GM23338 (cell line): ENCODE data around the gene NOVA2. TPM values are rescaled to one million over a fixed set of nuclear protein-coding genes. Genes with fewer than 3 reads are reported as not detected.

ENCODE experiments used
- ATAC-seq: fragments of 200-7000 bp; cut with Tn5 transposase; 3 replicates; pipeline ENCODE4 v1.9.1; 2020
- DNase-seq: peaks from one replicate; pipeline ENCODE4 v3.0.0-alpha.2; 2015; ENCODE audit warnings: low spot score
- H2AFZ ChIP-seq: fragments of 200-600 bp; sonication (generic); 2 replicates; pipeline ENCODE4 v1.8.0; 2016; ENCODE audit warnings: antibody characterized with exemption, mild to moderate bottlenecking, moderate library complexity
- H3F3A ChIP-seq: fragments of 200-600 bp; sonication (generic); replicated peaks from 2 replicates; pipeline ENCODE4 v1.8.0; 2017; ENCODE audit warnings: antibody characterized with exemption, mixed run types, low read depth
- H3K27ac ChIP-seq: fragments of 200-600 bp; sonication (generic); 2 replicates; pipeline ENCODE4 v1.6.1; 2016; ENCODE audit warnings: low read depth
- H3K27me3 ChIP-seq: fragments of 200-600 bp; sonication (generic); 2 replicates; pipeline ENCODE4 v1.8.0; 2016; ENCODE audit warnings: mild to moderate bottlenecking, mixed run types, moderate library complexity; ENCODE audit not compliant: insufficient read depth
- H3K36me3 ChIP-seq: fragments of 200-600 bp; sonication (generic); 2 replicates; pipeline ENCODE4 v1.8.0; 2016; ENCODE audit warnings: mild to moderate bottlenecking; ENCODE audit not compliant: insufficient read depth
- H3K4me1 ChIP-seq: fragments of 200-600 bp; sonication (generic); 2 replicates; pipeline ENCODE4 v1.8.0; 2016; ENCODE audit warnings: mild to moderate bottlenecking, moderate library complexity; ENCODE audit not compliant: insufficient read depth
- H3K4me2 ChIP-seq: fragments of 200-600 bp; sonication (generic); 2 replicates; pipeline ENCODE4 v1.7.1; 2017; ENCODE audit warnings: mixed run types
- H3K4me3 ChIP-seq: fragments of 200-600 bp; sonication (generic); 2 replicates; pipeline ENCODE4 v1.6.1; 2016; ENCODE audit warnings: mixed run types
- H3K79me2 ChIP-seq: fragments of 200-600 bp; sonication (generic); replicated peaks from 2 replicates; pipeline ENCODE4 v1.8.0; 2017; ENCODE audit warnings: mild to moderate bottlenecking; ENCODE audit not compliant: insufficient read depth
- H3K9me2 ChIP-seq: fragments of 200-600 bp; sonication (generic); 2 replicates; pipeline ENCODE4 v1.8.0; 2017; ENCODE audit not compliant: insufficient read depth
- H4K20me1 ChIP-seq: fragments of 200-600 bp; sonication (generic); replicated peaks from 2 replicates; pipeline ENCODE4 v1.8.0; 2017; ENCODE audit warnings: mild to moderate bottlenecking; ENCODE audit not compliant: insufficient read depth
- H3K27ac Mint-ChIP-seq: 2 replicates; pipeline ENCODE4 v1.8.0; 2020; ENCODE audit warnings: inconsistent platforms, mild to moderate bottlenecking, moderate library complexity, mixed read lengths
- H3K27me3 Mint-ChIP-seq: 3 replicates; pipeline ENCODE4 v1.8.0; 2022; ENCODE audit warnings: low read depth, mild to moderate bottlenecking, moderate library complexity, mixed read lengths, inconsistent platforms; ENCODE audit not compliant: insufficient read depth, poor library complexity
- H3K36me3 Mint-ChIP-seq: 3 replicates; pipeline ENCODE4 v1.8.0; 2021; ENCODE audit warnings: low read depth, mild to moderate bottlenecking, inconsistent platforms, moderate library complexity, mixed read lengths
- H3K4me1 Mint-ChIP-seq: 3 replicates; pipeline ENCODE4 v1.8.0; 2020; ENCODE audit warnings: mild to moderate bottlenecking, inconsistent platforms, mixed read lengths
- H3K4me3 Mint-ChIP-seq: 3 replicates; pipeline ENCODE4 v1.8.0; 2021; ENCODE audit warnings: moderate library complexity, mild to moderate bottlenecking, inconsistent platforms, mixed read lengths
- H3K9me3 Mint-ChIP-seq: 3 replicates; pipeline ENCODE4 v1.8.0; 2020; ENCODE audit warnings: moderate library complexity, mild to moderate bottlenecking, inconsistent platforms, mixed read lengths
- CREB1 ChIP-seq: fragments of 250-450 bp; sonication (Bioruptor Pico); IDR thresholded peaks from 2 replicates; pipeline ENCODE4 v1.5.0; 2020; ENCODE audit warnings: low read depth, mild to moderate bottlenecking, moderate library complexity
- CTCF ChIP-seq, 2 experiments: fragments of 200-600 bp in 1 of 2; sonication (generic) in 1 of 2; conservative IDR thresholded peaks; 2 replicates each; pipeline versions ENCODE4 v1.5.1 to v1.6.1; 2016 to 2017; ENCODE audit warnings: antibody characterized with exemption in 2 of 2, low read depth in 2 of 2, mild to moderate bottlenecking in 2 of 2, moderate library complexity in 1 of 2
- EZH2phosphoT487 ChIP-seq: fragments of 200-600 bp; sonication (generic); IDR thresholded peaks from one replicate; pipeline ENCODE4 v1.8.1; 2018; ENCODE audit warnings: antibody characterized with exemption; ENCODE audit not compliant: unreplicated experiment
- JUNB ChIP-seq: IDR thresholded peaks from one replicate; pipeline ENCODE4 v1.6.1; 2016; ENCODE audit warnings: antibody characterized with exemption; ENCODE audit not compliant: unreplicated experiment
- POLR2AphosphoS5 ChIP-seq: IDR thresholded peaks from 2 replicates; pipeline ENCODE4 v1.6.1; 2016; ENCODE audit warnings: antibody characterized with exemption, low read depth
- STAT1 ChIP-seq: IDR thresholded peaks from one replicate; pipeline ENCODE4 v1.6.1; 2016; ENCODE audit warnings: antibody characterized with exemption; ENCODE audit not compliant: unreplicated experiment
- ZNF114 ChIP-seq: fragments of 250-450 bp; sonication (Bioruptor Pico); IDR thresholded peaks from 2 replicates; pipeline ENCODE4 v1.5.0; 2020; ENCODE audit warnings: mild to moderate bottlenecking, moderate library complexity
- polyA plus RNA-seq: library from polyadenylated mRNA; unstranded; fragments of >200 nt; fragmentation: Nextera tagmentation; extraction: Ambion mirVana; gene quantifications from 2 replicates; pipeline ENCODE4 v1.2.1, GENCODE V29; 2016
- total RNA-seq: library from RNA; depleted of rRNA; stranded (reverse); fragments of >200 nt; shearing (Covaris generic); gene quantifications from 2 replicates; pipeline ENCODE4 v1.2.3, GENCODE V29; 2014
- TF ChIP-seq, protein P1 (sequence below): IDR thresholded peaks from 2 replicates; pipeline ENCODE4 v1.6.1; 2016; ENCODE audit warnings: antibody characterized with exemption

NOVA2 gene
- total and polyA plus RNA-seq, 2 experiments from 2014 or later = 5.1 to 13.7 TPM

DNA sequence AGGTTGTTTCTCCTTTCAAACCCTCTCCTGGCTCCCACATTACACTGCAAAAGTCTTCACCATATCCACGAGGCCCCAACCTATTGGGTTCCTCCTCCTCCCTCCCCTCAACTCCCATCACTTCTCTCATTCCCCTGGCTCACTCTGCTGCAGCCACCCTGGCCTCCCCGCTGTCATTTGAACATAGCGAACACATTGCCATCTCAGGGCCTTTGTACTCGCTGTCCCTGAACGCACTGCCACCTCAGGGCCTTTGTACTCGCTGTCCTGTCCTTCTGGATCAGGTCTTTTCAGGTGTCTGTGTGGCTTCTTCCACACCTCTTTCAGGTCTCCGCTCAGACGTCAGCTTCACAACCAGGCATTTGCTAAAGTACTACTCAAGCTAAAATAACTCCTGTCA, 23.3 kb upstream of the NOVA2 start:
- Mint-ChIP-seq H3K36me3 (no peaks in the 10 kb centered on the region), H3K4me1 (peaks cover 27% of the 10 kb centered on the region), H3K27me3 (peaks cover 13% of the 10 kb centered on the region), H3K9me3 (no peaks in the 10 kb centered on the region; the same call in 2 of the 3 replicates), H3K27ac (no peak overlapping the region), H3K4me3 (no peak overlapping the region; the same call in 2 of the 3 replicates)
- H4K20me1 ChIP-seq = no peaks in the 10 kb centered on the region; the same call in 1 of the 2 replicates
- H2AFZ ChIP-seq = no peak overlapping the region
- H3F3A ChIP-seq = peaks cover 7% of the 10 kb centered on the region; the same call in 1 of the 2 replicates
- no peak overlapping the region for H3K4me3 ChIP-seq
- H3K79me2 ChIP-seq = peaks cover 22% of the 10 kb centered on the region
- H3K27ac ChIP-seq = no peak overlapping the region
- peaks cover 8% of the 10 kb centered on the region for H3K4me1 ChIP-seq
- H3K4me2 ChIP-seq = no peak overlapping the region
- no peak for DNase-seq
- H3K36me3 ChIP-seq = no peaks in the 10 kb centered on the region
- no peak for ATAC-seq
- no peaks in the 10 kb centered on the region for H3K27me3 ChIP-seq
- TF ChIP-seq CTCF (conservative IDR thresholded peaks at IDR 0.05; ENCODE audit: low read depth in 2 of 2) (no peak), STAT1 (no peak), POLR2AphosphoS5 (no peak), CREB1 (CRISPR knock-in tag) (no peak), ZNF114 (CRISPR knock-in tag) (no peak)
- TF ChIP-seq, protein P1, sequence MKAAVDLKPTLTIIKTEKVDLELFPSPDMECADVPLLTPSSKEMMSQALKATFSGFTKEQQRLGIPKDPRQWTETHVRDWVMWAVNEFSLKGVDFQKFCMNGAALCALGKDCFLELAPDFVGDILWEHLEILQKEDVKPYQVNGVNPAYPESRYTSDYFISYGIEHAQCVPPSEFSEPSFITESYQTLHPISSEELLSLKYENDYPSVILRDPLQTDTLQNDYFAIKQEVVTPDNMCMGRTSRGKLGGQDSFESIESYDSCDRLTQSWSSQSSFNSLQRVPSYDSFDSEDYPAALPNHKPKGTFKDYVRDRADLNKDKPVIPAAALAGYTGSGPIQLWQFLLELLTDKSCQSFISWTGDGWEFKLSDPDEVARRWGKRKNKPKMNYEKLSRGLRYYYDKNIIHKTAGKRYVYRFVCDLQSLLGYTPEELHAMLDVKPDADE = no peak
- H3K9me2 ChIP-seq = no peaks in the 10 kb centered on the region

DNA sequence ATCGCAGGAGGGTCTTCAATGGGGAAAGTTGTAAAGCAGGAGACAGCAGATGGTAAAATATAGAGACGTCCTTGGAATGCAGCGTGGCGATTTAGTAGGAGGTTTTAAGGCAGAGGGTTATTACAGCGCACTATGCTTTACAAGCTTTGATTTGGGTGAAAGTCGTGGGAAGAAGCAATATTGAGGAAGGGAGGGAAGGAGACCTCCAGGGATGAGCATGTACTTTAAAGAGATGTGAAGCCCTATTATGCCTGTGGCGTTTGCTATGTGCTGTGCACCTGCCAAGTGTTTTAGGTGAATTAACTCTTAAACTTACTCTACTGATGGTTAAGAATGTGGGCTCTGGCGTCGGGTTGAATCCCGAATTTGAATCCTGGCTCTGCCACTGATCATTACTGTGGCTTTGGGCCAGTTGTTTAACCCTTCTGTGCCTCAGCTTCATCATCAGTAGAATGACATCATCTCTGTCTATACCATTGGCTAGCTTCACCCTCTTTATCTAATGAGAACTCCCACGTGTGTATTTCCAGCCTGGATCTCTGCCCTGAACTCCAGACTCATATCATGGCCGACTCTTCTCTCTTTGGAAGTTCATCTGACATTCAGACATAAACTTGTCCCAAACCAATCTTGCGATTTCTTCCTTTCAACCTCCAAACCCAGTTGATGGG, 22.2 kb upstream of the NOVA2 start:
- Histone ChIP-seq H2AFZ (no peak overlapping the region), H3K79me2 (peaks cover 13% of the 10 kb centered on the region), H3K36me3 (no peaks in the 10 kb centered on the region), H3K4me1 (peaks cover 8% of the 10 kb centered on the region), H3K9me2 (no peaks in the 10 kb centered on the region), H3K4me2 (peak overlapping the region; percentile 90), H3K27ac (no peak overlapping the region), H3K27me3 (no peaks in the 10 kb centered on the region), H3F3A (peaks cover 7% of the 10 kb centered on the region; the same call in 1 of the 2 replicates), H3K4me3 (peak overlapping the region; percentile 65), H4K20me1 (no peaks in the 10 kb centered on the region; the same call in 1 of the 2 replicates)
- Mint-ChIP-seq H3K27me3 (peaks cover 13% of the 10 kb centered on the region), H3K36me3 (no peaks in the 10 kb centered on the region), H3K4me3 (no peak overlapping the region), H3K4me1 (peaks cover 25% of the 10 kb centered on the region), H3K9me3 (no peaks in the 10 kb centered on the region; the same call in 2 of the 3 replicates), H3K27ac (no peak overlapping the region)
- no peak for ATAC-seq
- TF ChIP-seq EZH2phosphoT487 = no peak
- no peak for TF ChIP-seq JUNB
- DNase-seq = no peak
